Uterus (tissue), 2 donors: ENCODE data around the gene TIMM10B.

Source experiments
- CTCF ChIP-seq, 4 experiments: fragments of 200-600 bp in 2 of 4; fragments of 450-650 bp in 2 of 4; sonication (generic) in 2 of 4; IDR thresholded peaks; one replicate each; pipeline ENCODE4 v1.5.1; 2016 to 2019; ENCODE audit warnings: antibody characterized with exemption in 4 of 4, mild to moderate bottlenecking in 2 of 4, moderate library complexity in 1 of 4
- POLR2A ChIP-seq, 2 donors: fragments of 450-650 bp; IDR thresholded peaks; one replicate each; pipeline ENCODE4 v1.6.1; 2016; ENCODE audit warnings: antibody characterized with exemption in 2 of 2, mild to moderate bottlenecking in 1 of 2, moderate library complexity in 1 of 2

DNA sequence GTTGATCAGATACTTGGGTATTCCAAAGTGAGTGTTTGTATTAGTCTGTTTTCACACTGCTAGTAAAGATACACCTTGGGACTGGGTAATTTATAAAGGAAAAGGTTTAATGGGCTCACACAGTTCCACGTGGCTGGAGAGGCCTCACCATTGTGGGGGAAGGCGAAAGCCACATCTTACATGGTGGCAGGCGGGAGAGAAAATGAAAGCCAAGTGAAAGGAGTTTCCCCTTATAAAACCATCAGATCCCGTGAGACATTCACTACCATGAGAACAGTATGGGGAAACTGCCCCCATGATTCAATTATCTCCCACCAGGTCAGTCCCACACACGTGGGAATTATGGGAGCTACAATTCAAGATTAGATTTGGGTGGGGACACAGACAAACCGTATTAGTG is 7.0 kb downstream of the TIMM10B start:
- TF ChIP-seq CTCF (IDR thresholded peaks at IDR 0.05) (no peak), POLR2A (IDR thresholded peaks at IDR 0.05) (no peak)
